Osteocyte (in vitro differentiated cells): ENCODE results near the gene PALM. TPM values are rescaled to one million over a fixed set of nuclear protein-coding genes. Genes with fewer than 3 reads are reported as not detected.
A peak's percentile ranks its signal among the peaks of the same experiment; 100 is the strongest.

Source experiments
- DNase-seq: peaks from one replicate; pipeline ENCODE4 v3.0.0; 2021; ENCODE audit warnings: mixed read lengths; ENCODE audit not compliant: unreplicated experiment; ENCODE audit errors: extremely low spot score
- H3K27ac Mint-ChIP-seq: one replicate; pipeline ENCODE4 v1.8.0; 2021; ENCODE audit warnings: mild to moderate bottlenecking, mixed read lengths; ENCODE audit not compliant: unreplicated experiment
- H3K27me3 Mint-ChIP-seq: one replicate; pipeline ENCODE4 v1.8.0; 2021; ENCODE audit warnings: mixed read lengths; ENCODE audit not compliant: unreplicated experiment
- H3K36me3 Mint-ChIP-seq: one replicate; pipeline ENCODE4 v1.8.0; 2021; ENCODE audit warnings: mixed read lengths; ENCODE audit not compliant: unreplicated experiment
- H3K4me1 Mint-ChIP-seq: one replicate; pipeline ENCODE4 v1.8.0; 2021; ENCODE audit warnings: mixed read lengths; ENCODE audit not compliant: unreplicated experiment
- H3K4me3 Mint-ChIP-seq: one replicate; pipeline ENCODE4 v1.8.0; 2021; ENCODE audit warnings: mild to moderate bottlenecking, moderate library complexity, mixed read lengths; ENCODE audit not compliant: unreplicated experiment
- H3K9me3 Mint-ChIP-seq: one replicate; pipeline ENCODE4 v1.8.0; 2021; ENCODE audit warnings: mixed read lengths; ENCODE audit not compliant: unreplicated experiment
- total RNA-seq: library from RNA; stranded (reverse); gene quantifications from 2 replicates; pipeline ENCODE4 v1.2.1, GENCODE V29; 2021
- TF ChIP-seq, protein P1 (sequence below): fragments of 200-600 bp; sonication (generic); IDR thresholded peaks from 2 replicates; pipeline ENCODE4 v1.5.0; 2021; ENCODE audit warnings: antibody characterized with exemption, mild to moderate bottlenecking, moderate library complexity

The PALM gene
- total RNA-seq, 1 donor from 2014 or later: 236 TPM

DNA sequence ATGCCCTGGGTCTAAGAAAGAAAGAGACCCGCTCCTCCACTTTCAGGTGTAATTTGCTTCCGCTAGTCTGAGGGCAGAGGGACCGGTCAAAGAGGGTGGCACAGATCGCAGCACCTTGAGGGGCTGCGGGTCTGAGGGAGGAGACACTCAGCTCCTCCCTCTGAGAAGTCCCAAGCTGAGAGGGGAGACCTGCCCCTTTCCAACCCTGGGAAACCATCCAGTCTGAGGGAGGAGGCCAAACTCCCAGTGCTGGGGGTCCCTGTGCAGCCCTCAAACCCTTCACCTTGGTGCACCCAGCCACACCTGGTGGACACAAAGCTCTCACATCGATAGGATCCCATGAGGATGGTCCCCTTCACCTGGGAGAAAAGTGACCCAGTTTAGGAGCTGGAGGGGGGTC, 55.1 kb downstream of the PALM start:
- no peak for DNase-seq

DNA sequence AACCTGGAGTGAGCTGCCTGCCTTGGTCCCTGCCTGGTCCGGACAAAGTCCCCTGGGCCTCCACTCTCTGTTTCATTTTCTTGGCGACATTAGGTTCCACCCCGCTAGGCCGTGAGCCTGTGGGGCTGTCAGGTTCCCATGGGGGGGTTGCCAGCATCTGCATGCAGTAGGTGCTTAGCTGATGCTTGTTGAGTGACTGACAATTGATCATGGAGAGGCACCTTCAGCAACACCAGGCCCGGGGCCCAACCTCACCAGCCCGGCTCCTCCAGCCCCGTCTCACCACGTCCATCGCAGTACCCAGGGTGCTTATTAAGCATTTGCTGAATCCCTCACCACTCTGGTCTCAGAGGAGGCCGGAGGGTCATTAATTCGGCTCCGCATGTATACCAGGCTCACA, 55.6 kb downstream of the PALM start:
- DNase-seq: no peak
- no peak overlapping the region for H3K27ac Mint-ChIP-seq

More for the DNA sequence above, 55.1 kb downstream of the PALM start:
- Mint-ChIP-seq H3K4me3 (no peak overlapping the region), H3K27ac (no peak overlapping the region), H3K27me3 (no peaks in the 10 kb centered on the region), H3K36me3 (peaks cover 6% of the 10 kb centered on the region), H3K9me3 (no peaks in the 10 kb centered on the region), H3K4me1 (peaks cover 15% of the 10 kb centered on the region)
- TF ChIP-seq, protein P1, sequence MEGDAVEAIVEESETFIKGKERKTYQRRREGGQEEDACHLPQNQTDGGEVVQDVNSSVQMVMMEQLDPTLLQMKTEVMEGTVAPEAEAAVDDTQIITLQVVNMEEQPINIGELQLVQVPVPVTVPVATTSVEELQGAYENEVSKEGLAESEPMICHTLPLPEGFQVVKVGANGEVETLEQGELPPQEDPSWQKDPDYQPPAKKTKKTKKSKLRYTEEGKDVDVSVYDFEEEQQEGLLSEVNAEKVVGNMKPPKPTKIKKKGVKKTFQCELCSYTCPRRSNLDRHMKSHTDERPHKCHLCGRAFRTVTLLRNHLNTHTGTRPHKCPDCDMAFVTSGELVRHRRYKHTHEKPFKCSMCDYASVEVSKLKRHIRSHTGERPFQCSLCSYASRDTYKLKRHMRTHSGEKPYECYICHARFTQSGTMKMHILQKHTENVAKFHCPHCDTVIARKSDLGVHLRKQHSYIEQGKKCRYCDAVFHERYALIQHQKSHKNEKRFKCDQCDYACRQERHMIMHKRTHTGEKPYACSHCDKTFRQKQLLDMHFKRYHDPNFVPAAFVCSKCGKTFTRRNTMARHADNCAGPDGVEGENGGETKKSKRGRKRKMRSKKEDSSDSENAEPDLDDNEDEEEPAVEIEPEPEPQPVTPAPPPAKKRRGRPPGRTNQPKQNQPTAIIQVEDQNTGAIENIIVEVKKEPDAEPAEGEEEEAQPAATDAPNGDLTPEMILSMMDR: no peak

DNA sequence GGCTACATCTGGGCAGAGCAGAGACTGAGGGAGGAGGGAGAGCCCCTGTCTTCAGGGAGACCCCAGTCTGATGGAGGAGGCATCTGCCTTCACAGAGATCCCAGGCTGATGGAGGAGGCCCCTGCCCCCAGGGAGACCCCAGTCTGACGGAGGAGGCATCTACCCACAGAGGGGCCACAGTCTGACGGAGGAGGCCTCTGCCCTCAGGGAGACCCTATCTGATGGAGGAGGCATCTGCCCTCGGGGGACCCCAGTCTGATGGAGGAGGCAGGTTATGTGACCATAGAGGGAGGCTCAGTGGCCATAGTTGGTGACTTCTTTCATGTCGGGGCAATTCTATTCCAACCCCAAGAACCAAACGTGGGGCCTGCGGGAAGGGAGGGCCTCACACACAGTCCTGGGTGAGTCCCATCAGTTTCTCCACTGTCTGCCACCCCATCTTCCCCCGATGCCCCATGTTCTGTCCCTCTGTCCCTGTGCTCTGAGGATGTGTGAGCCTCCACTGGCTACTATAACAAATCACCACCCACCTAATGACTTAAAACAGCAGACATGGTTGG, 56.5 kb downstream of the PALM start:
- H3K4me1 Mint-ChIP-seq: peaks cover 24% of the 10 kb centered on the region
- no peaks in the 10 kb centered on the region for H3K9me3 Mint-ChIP-seq
- no peaks in the 10 kb centered on the region for H3K27me3 Mint-ChIP-seq
- peaks cover 1% of the 10 kb centered on the region for H3K36me3 Mint-ChIP-seq
- no peak overlapping the region for H3K27ac Mint-ChIP-seq
- no peak overlapping the region for H3K4me3 Mint-ChIP-seq
- TF ChIP-seq, protein P1: no peak
- no peak for DNase-seq

More for the DNA sequence above, 55.6 kb downstream of the PALM start:
- Mint-ChIP-seq H3K4me3 (no peak overlapping the region), H3K27me3 (no peaks in the 10 kb centered on the region), H3K9me3 (no peaks in the 10 kb centered on the region), H3K4me1 (peaks cover 18% of the 10 kb centered on the region), H3K36me3 (peaks cover 6% of the 10 kb centered on the region)
- TF ChIP-seq, protein P1: no peak

DNA sequence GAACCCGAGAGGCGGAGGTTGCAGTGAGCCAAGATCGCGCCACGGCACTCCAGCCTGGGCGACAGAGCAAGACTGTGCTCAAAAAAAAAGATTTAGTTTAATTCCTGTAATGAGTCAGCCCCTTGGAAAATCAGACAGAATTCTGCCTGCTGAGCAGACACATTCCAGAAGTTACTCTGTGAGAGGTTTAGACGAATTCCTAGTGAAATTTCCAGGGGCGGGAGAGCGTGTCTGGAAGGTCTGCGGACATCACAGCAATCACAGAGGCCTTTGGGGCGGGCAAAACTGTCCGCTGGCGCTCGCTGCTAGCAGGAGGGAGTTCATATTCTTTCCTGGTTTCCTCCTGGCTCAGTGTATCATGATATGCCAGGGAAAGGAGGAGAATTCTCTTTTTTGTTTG, 59.7 kb downstream of the PALM start:
- no peaks in the 10 kb centered on the region for H3K36me3 Mint-ChIP-seq
- H3K9me3 Mint-ChIP-seq: no peaks in the 10 kb centered on the region
- peaks cover 33% of the 10 kb centered on the region for H3K4me1 Mint-ChIP-seq
- TF ChIP-seq, protein P1: no peak
- no peaks in the 10 kb centered on the region for H3K27me3 Mint-ChIP-seq
- peak; percentile 91 for DNase-seq
- H3K27ac Mint-ChIP-seq: peak overlapping the region; percentile 93
- peak overlapping the region; percentile 45 for H3K4me3 Mint-ChIP-seq

DNA sequence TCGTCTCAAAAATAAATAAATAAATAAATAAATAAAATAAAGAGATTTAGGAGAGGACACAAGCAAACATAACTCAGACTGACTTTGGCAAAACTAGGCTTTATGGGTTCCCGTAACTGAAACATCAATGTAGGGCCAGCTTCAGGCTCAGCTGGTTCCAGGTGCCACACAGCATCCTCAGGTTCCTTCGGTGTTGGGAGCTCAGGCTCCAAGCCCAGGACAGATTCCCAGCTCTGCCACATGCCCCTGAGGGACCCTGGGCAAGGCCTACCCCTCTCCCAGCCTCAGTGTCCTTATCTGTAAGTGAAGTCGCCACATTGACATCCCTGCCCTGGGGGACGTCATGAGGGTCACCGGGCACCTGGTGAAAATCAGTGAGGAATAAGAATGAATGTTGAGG, 60.9 kb downstream of the PALM start:
- Mint-ChIP-seq H3K9me3 (no peaks in the 10 kb centered on the region), H3K4me1 (peaks cover 34% of the 10 kb centered on the region), H3K27ac (no peak overlapping the region), H3K4me3 (no peak overlapping the region), H3K27me3 (no peaks in the 10 kb centered on the region), H3K36me3 (no peaks in the 10 kb centered on the region)
- TF ChIP-seq, protein P1: no peak
- DNase-seq: no peak
